GM21723 (cell line): ENCODE results near the gene TM4SF4.

Experiments
- ATAC-seq: cut with Tn5 transposase; IDR thresholded peaks from one replicate; pipeline ENCODE4 v1.9.1; 2021; ENCODE audit warnings: mild to moderate bottlenecking, moderate library complexity; ENCODE audit not compliant: unreplicated experiment

TM4SF4 gene

DNA sequence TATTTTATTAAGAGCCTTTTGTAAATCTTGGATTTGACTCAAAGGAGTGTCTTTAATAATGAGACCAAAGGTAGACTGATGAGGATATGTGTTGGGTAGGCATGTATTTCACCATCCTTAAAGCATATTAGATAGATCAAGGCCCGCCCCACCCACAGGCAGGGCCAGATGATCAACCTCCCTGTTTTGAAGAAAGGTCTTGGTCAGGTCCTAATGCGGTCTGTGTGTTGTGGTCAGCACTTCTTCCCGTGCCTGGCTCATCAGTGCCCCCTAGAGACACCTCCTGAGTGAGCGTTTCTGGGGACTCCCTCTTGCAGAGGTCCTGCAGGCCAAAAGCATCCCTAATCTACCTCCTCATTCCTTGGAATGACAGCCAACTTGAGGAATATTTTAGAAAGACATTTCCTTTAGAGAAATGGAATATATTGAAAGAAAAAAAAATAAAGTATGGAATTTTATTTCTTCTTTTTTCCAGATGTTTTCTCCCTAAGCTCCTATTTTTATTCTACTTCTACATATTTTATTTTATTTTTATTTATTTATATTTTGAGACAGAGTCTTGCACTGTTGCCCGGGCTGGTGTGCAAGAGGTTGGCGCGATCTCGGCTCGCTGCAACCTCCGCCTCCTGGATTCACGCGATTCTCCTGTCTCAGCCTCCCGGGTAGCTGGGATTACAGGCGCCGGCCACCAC is 6.0 kb downstream of the TM4SF4 start:
- peak; percentile 99 for ATAC-seq

DNA sequence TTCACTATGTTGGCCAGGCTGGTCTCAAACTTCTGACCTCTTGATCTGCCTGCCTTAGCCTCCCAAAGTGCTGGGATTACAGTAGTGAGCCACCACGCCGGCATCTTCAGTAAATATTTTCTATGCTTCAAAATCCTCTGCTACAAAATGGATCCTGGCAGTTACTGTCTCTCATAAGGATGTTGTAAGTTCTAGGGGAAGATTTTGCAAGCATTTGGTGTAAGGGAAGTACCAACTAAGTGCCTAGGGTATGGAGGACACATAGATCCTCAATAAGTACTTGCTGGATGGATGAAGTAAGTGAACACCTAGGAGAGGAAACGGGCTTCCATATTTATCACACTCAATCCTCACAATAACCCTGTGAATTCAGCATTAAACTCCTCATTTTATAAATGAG is 6.6 kb downstream of the TM4SF4 start:
- no peak for ATAC-seq

DNA sequence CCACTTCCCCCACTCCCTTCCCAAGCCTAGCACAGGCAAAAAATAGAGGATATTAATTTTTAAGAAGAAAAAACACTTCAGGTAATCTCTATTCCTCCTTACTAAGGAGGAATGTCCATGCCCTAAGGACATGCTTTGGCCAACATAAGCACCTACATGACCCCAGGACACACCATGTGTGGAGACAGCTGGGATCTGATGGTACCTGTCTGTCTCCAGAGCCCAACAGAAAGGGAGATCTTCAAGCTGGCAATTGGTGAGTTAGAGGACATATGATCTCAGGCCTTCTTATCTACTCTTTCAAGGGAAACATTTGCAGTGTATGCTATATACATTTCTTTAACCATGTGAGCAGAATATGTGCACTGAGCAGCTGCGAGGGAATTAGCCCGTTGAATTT is 7.0 kb downstream of the TM4SF4 start:
- no peak for ATAC-seq

DNA sequence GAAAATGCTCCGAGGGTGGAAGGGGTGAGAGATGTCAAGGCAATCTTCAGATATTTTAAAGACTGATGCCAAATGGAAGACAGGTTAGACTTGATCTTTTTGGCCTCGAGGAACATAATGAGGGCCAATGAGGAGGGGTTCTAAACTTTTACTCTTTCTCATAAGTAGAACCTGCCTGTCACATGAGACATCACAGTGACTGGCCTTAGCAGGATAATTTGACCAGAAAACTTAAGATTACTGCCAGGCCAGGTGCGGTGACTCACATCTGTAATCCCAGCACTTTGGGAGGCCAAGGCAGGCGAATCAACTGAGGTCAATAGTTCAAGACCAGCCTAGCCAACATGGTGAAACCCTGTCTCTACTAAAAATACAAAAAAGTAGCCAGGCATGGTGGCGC is 12.2 kb downstream of the TM4SF4 start:
- ATAC-seq: no peak

DNA sequence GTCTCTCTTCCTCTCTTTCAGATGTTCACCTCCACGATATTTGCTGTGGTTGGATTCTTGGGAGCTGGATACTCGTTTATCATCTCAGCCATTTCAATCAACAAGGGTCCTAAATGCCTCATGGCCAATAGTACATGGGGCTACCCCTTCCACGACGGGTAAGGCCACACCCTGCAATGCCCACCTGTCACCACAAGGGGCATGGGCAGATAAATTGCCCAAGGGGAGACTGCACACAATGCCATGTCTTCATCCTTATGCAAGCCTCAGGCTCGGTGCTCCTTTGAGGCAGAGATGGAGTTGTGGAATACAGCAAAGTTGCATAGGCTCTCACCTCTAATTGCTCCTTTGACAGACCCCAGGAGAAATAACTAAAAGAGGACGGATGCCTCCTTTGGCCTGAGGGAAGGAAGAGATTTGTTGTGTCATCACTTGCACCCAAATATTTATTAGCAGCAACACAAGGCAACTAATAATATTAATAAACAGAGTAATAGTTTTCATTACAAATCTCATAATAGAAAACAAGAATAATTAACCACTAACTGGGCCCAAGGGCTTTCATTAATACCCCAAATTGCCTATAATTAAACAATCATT is 13.2 kb downstream of the TM4SF4 start:
- peak; percentile 72 for ATAC-seq

DNA sequence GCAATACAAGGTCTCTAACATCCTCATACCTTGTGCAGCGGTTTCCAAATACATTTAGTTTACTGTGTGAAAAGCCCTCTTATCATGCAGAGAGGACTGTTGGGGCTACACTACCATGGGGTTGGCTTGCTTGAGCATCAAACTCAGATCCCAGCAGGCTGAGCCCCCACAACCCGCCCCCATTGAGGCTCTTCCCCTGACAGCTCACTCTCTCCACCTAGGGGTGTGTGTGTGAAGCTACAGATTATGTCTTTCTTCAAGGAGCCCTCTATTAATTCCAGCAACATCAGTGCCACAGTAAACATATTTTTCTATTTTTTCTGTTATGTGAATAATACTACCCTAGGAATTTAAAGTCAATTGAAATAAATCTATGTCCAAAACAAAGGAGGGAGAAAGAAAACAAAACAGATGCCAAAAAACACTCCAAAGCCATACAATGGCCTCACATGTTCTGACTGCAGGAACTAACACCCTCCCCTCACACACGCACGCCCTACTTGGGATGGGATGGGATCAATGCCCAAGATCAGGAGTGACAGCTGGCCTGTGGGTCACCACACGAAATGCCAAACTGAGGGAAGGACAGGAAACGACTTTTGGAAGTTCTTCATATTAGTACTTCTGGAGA is 14.7 kb downstream of the TM4SF4 start:
- no peak for ATAC-seq

DNA sequence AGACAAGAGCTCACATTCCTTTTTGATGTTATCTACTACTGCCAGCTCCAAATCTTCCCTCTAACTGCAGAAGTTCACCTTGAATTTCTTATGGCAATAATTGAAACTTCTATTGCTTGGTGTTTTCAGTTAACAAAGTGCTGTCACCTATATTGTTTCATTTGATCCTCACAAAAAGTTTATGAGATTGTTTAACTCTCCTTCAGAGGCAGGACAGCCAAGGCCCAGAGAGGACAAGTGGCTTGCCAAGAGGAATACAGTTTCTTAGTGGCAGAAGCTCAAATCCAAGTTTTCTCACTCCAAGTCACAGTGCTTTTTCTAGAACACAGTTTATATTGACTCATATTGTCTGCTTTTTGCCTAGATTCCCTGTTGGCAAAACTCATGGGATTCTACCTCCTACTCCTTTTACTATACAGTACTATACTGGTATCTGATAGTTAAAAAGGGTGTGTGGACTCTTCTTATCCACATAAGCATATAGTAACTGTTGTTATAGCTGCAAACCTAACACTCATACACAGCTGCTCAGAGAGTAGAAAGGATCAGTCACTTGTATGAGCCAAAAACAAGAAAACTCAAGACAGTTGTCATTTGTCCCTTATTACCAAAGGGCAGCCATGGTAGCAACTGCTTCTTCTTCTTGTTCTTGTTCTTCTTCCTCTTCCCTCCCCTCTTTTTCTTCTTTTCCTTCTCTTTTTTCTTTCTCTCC is 15.9 kb downstream of the TM4SF4 start:
- no peak for ATAC-seq

DNA sequence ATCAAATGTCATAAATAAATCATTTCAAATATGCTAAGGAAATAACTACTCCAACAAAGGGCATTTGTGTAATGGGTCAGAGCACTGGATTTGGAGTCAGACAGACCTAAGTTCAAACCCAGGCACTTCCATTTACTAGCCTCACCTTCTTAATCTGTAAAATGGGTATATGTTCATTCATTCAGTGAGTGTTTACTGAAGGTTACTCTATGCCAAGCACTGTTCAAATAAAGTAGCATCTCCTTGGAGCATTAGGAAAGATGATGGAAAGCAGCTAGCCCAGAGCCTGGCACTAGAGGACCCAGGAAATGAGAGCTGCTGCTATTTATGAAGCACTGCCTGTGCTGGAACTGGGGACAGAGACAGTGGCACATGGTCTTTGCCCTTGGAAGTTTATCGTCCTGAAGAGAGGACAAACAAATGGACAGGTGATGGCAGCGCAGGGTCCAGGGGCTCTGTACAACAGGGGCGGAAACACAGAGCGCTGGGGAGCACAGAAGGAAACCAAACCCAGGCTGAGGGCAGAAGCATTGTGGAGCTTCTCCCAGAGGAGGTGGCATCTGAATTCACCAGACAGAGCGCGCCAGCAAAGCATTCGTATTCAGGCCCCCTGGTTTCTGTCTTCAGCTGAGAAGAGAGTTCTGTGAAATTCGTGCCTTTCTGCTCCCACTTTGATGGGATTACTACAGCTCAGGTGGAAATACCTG is 19.0 kb downstream of the TM4SF4 start:
- no peak for ATAC-seq

DNA sequence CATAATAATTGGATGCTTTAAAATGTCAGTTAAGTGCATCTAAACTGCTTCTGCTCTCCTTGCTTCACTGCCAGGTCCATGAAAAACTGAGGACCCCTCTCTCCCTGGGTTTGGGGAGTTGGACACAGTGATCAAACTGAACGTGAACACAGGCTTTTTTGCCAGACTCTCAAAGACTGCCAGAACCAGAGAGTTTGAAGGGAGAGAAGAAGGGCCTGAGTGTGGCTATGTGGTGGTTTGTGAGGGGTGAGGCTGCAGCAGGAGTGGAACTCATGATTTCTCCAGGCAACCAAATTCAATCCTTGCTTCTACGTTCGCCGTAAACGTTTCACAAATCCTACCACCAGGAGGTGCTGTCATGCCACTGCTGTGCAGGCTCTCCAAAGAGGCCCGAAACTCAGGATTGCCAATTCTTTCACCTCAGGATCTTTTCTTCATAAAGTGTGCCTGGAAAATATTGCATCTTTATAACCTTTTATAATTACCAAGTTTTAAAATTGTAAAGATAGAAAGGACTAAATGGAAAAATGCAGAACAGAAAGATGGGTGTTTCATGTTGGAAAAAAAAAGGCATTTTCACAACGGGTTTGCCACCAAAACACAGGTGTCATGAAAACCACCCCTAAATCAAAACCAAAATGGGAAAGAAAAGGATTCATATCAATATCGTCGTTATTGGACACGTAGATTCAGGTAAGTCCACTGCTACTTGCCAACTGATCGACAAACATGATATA is 19.7 kb downstream of the TM4SF4 start:
- peak; percentile 47 for ATAC-seq

DNA sequence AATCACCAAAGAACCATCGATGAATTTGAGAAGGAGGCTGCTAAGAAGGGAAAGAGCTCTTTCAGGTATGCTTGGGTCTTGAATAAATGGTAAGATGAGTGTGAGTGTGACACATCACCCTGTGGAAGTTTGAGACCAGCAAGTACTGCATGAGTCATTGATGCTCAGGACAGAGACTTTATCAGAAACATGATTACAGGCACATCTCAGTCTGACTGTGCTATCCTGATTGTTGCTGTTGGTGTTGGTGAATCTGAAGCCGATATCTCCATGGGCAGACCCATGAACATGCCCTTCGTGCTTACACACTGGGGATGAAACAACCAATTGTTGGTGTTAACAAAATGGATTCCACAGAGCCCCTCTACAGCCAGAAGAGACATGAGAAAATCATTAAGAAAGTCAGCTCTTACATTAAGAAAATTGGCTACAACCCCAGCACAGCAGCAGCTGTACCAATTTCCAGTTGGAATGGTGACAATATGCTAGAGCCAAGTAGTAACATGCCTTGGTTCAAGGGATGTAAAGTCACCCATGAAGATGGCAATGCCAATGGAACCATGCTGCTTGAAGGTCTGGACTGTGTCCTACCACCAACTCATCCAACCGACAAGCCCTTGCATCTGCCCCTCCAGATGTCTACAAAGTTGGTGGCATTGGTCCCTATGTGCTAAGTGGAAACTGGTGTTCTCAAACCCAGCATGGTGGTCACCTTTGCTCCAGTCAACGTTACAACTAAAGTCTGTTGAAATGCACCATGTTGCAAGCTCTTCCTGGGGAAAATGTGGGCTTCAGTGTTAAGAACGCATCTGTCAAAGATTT is 20.5 kb downstream of the TM4SF4 start:
- ATAC-seq: no peak

DNA sequence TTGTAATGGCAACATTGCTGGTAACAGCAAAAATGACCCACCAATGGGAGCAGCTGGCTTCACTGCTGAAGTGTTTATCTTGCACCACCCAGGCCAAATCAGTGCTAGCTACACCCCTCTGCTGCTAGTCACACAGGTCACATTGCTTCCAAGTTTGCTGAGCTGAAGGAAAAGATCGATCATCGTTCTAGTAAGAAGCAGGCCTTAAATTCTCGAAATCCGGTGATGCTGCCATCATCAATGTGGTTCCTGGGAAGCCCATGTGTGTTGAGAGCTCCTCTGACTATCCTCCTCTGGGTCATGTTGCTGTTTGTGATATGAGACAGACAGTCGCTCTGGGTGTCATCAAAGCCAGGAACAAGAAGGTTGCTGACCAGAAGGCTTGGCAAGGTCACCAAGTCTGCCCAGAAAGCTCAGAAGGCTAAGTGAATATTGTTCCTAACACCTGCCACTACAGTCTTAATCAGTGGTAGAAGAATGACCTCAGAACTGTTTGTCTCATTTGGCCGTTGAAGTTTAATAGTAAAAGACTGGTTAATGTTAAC is 21.2 kb downstream of the TM4SF4 start:
- ATAC-seq: no peak

DNA sequence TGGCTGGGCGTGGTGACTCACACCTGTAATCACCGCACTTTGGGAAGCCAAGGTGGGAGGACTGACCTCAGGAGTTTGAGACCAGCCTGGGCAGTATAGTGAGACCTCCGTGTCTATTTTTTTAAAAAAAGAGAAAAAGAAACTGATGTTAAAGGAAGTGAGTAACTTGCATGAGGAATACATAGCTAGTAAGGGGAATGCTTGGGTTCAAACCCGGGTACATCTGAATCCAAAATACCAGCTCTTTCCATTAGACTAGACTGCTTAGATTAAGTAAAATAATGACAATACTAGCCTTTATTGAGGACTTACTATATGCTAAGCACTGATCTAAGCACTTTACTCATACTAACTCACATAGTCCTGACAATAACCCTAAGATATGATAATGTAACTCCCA is 22.4 kb downstream of the TM4SF4 start:
- ATAC-seq: no peak

DNA sequence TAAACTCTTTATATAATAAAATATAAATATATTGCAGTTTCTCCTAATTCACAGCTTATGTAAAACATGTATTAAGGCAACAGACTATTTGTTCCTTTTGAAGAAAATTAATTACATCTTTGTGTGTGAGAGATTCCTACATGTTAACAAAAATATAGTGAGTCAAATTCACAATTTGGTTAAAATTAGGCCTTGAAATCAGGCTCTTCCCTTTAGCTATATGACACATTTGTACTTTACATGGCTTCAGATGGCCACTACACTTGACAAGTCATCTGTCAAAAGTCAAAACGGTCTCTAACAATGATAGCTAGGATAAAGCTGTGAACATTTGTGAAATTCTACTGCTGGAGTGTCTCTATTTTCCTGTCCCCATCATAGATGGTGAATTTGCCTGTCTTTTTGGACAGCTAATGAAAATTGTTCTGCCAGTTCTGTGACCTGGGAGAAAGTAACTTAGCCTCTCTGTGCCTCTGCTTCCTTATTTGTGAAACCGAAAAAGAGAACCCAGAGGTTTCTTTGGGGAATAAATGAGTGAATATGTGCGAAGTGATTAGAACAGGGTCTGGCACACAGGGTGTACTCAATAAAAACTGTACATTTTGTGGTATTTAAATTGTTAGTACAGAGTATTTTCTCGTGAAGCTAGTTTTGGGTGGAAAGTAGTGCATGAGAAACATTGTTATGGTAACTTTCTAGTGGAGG is 23.6 kb downstream of the TM4SF4 start:
- no peak for ATAC-seq

DNA sequence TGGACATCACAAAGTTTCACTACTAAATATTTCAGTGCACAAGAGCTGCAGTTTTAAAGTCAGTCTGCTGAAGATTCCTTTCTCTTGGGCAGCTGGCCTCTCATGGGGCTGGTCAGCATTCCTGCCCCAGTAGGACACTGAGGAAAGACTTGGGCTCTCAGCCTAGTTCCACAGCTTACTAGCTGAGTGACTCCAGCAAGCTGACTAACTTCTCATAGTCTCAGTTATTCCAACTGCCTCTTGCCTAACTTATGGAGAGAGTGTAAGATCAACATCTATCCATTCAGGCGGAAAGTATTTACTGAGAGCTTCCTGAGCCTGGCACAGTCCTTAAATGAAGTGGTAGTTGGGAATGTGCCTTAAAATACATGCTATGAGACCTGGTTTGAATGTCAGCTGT is 27.0 kb downstream of the TM4SF4 start:
- no peak for ATAC-seq

DNA sequence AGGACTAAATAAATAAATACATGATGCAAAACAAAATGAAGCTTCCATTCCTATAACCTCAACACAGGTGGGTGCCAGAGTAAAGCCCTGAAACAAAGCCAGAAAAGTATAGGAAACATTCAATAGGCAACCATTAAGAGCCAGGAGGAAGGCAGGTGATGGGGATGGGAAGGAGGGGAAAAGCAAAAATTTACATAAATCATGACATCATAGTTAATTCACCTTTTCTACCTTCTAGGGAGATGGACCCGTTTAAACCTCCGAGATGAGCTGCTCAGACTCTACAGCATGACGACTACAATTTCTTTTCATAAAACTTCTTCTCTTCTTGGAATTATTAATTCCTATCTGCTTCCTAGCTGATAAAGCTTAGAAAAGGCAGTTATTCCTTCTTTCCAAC is 27.9 kb downstream of the TM4SF4 start:
- ATAC-seq: no peak

DNA sequence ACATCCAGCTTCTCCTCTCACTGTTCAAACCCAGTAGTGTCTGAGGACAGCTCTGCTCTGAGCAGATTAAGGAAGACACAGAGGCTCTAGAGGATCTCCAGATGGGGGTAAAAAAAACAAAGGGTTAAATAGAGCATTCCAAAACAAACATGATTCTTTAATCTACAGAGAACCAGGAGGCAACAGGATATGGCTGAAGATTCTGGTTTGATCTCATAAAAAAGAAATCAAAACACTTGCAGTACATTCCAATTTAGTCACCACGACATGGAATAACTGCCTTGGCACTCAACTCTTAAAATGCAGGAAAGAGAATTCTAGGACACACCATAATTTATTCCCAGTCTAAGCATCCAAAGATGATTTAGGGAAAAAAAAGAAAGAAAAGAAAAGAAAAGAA is 32.0 kb downstream of the TM4SF4 start:
- ATAC-seq: no peak

DNA sequence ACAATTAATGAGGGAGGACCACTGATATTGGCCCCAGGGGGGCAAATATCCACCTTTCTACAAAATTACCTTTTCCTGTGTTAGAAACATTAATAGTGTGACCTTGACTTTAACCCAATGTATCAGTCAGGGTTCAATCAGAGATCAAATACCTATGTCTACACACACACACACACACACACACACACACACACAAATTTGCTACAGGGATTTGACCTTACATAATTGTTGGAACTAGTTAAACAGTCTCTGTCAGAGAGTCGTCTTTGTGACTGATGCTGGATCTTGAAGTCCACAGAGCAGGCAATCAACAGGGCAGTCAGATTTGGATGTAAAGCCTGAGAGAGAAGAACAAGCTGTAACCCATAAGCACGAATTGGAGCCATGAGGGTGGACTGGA is 32.5 kb downstream of the TM4SF4 start:
- no peak for ATAC-seq

DNA sequence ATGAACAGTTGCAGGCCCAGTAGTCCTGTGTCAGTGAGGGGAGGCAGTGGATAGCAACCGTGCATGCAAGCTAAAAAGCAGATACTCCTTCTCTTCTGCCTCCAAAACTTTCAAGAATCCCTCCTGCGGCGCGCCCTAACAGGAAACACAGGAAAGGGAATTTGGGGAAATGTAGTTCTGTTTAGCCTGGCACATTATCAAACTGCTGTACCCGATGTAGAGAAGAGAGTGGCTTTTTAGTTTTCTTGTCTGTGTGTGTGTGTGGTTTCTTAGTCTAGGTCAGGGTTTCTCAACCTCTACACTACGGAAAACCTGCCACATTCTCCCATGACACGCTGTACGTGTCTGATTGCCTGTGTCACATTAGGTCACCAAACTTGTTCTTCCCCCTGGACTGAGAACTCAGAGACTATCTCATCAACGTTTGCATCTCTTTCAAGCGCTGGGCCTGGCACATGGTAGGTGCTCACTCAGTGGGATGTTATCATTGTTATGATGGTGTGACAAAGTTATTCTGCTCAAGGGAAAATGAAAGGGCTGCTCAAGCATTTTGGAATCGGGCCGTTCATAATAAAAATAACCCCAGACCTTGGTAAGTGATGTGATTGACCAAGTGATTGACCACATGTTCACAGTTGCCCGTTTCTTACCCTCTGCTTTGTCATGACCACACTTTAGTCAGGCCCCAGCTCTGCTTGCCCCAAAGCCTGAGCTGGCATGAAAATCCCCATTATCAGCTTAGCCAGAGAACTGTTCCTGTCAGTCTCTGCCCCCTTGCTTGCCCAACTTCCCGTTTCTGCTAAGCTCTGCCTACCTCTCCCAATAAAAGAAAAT is 33.2 kb downstream of the TM4SF4 start:
- no peak for ATAC-seq
